HFFc6 (cell line): Measurements from ENCODE around the gene FIZ1. TPM values are rescaled to one million over a fixed set of nuclear protein-coding genes. Genes with fewer than 3 reads are reported as not detected.

Source experiments
- DNase-seq: peaks from one replicate; pipeline ENCODE4 v3.0.0-alpha.2; 2018
- H3K27ac Mint-ChIP-seq: 2 replicates; pipeline ENCODE4 v1.8.0; 2020; ENCODE audit warnings: mild to moderate bottlenecking, mixed read lengths
- H3K27me3 Mint-ChIP-seq: 2 replicates; pipeline ENCODE4 v1.8.0; 2021; ENCODE audit warnings: mild to moderate bottlenecking, moderate library complexity, mixed read lengths; ENCODE audit not compliant: insufficient read depth
- H3K36me3 Mint-ChIP-seq: 2 replicates; pipeline ENCODE4 v1.8.0; 2021; ENCODE audit warnings: low read depth, mixed read lengths
- H3K4me1 Mint-ChIP-seq: 2 replicates; pipeline ENCODE4 v1.8.0; 2020; ENCODE audit warnings: low read depth, mixed read lengths
- H3K4me3 Mint-ChIP-seq: 2 replicates; pipeline ENCODE4 v1.8.0; 2020; ENCODE audit warnings: mild to moderate bottlenecking, moderate library complexity, mixed read lengths
- H3K9me3 Mint-ChIP-seq: 2 replicates; pipeline ENCODE4 v1.8.0; 2020; ENCODE audit warnings: mild to moderate bottlenecking, mixed read lengths
- total RNA-seq, 6 experiments: library from RNA; stranded (reverse); fragmentation: NEBNext Ultra II Directional; extraction: Animal tissue kit (Norgen Biotek cat#: 25700); gene quantifications; 2 replicates in 1 of 6; 3 replicates in 5 of 6; pipeline ENCODE4 v1.2.3, GENCODE V29; 2021
- TF ChIP-seq, protein P1 (sequence below): fragments of 200-600 bp; sonication (generic); IDR thresholded peaks from 2 replicates; pipeline ENCODE4 v1.5.0; 2021; ENCODE audit warnings: antibody characterized with exemption, mild to moderate bottlenecking

Gene FIZ1
- total RNA-seq, 6 experiments from 2014 or later, result 9.9 to 13.1 (median 11.9) TPM

DNA sequence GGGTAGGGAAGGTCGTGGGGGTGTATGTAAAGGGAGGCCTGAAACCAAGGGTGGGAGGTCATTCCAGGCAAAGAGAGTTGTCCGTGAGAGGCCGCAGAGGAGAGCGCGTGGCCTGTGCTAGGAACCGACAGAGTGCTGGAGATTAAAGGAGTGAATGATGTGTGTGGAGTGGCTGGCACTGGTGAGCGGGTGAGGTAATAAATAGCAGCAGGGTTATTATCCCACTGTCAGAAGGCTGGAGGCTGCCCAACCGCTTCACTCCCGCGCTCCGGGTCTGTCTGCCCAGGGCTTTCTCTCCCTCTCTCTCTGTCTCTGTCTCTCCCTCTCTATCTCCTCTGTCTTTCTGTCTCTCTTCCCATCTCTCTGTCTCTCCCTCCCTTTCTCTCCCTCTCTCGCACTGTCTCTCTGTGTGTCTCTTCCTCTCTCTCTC is 36.0 kb downstream of the FIZ1 start:
- Mint-ChIP-seq H3K4me1 (no peaks in the 10 kb centered on the region), H3K4me3 (no peak overlapping the region), H3K36me3 (no peaks in the 10 kb centered on the region), H3K27ac (no peak overlapping the region), H3K27me3 (peaks cover 17% of the 10 kb centered on the region), H3K9me3 (peaks cover 6% of the 10 kb centered on the region; the same call in 1 of the 2 replicates)
- DNase-seq, result no peak
- TF ChIP-seq, protein P1, sequence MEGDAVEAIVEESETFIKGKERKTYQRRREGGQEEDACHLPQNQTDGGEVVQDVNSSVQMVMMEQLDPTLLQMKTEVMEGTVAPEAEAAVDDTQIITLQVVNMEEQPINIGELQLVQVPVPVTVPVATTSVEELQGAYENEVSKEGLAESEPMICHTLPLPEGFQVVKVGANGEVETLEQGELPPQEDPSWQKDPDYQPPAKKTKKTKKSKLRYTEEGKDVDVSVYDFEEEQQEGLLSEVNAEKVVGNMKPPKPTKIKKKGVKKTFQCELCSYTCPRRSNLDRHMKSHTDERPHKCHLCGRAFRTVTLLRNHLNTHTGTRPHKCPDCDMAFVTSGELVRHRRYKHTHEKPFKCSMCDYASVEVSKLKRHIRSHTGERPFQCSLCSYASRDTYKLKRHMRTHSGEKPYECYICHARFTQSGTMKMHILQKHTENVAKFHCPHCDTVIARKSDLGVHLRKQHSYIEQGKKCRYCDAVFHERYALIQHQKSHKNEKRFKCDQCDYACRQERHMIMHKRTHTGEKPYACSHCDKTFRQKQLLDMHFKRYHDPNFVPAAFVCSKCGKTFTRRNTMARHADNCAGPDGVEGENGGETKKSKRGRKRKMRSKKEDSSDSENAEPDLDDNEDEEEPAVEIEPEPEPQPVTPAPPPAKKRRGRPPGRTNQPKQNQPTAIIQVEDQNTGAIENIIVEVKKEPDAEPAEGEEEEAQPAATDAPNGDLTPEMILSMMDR, result no peak

GRCh38 chr19:55559684-55560083 is 39.6 kb downstream of the FIZ1 start:
- Mint-ChIP-seq H3K4me3 (no peak overlapping the region), H3K9me3 (peaks cover 6% of the 10 kb centered on the region; the same call in 1 of the 2 replicates), H3K4me1 (no peaks in the 10 kb centered on the region), H3K36me3 (no peaks in the 10 kb centered on the region), H3K27ac (no peak overlapping the region), H3K27me3 (peaks cover 11% of the 10 kb centered on the region)
- no peak for DNase-seq
- TF ChIP-seq, protein P1, result no peak

- Mint-ChIP-seq H3K4me3 (no peak overlapping the region), H3K36me3 (no peaks in the 10 kb centered on the region), H3K9me3 (no peaks in the 10 kb centered on the region), H3K27me3 (no peaks in the 10 kb centered on the region; the same call in 1 of the 2 replicates), H3K27ac (no peak overlapping the region), H3K4me1 (peaks cover 33% of the 10 kb centered on the region)
- DNase-seq, result no peak
- TF ChIP-seq, protein P1, result no peak
These were observed 44.6 kb downstream of the FIZ1 start for GRCh38 chr19:55554741-55555152.

- Mint-ChIP-seq H3K9me3 (no peaks in the 10 kb centered on the region), H3K27me3 (no peaks in the 10 kb centered on the region; the same call in 1 of the 2 replicates), H3K27ac (no peak overlapping the region; the same call in 1 of the 2 replicates), H3K4me1 (peaks cover 38% of the 10 kb centered on the region), H3K4me3 (no peak overlapping the region), H3K36me3 (no peaks in the 10 kb centered on the region)
- TF ChIP-seq, protein P1, result no peak
- no peak for DNase-seq
These were observed 45.0 kb downstream of the FIZ1 start for GRCh38 chr19:55554302-55554701.

- Mint-ChIP-seq H3K36me3 (no peaks in the 10 kb centered on the region), H3K27ac (peak overlapping the region; percentile 89), H3K9me3 (no peaks in the 10 kb centered on the region), H3K4me1 (peaks cover 39% of the 10 kb centered on the region), H3K27me3 (no peaks in the 10 kb centered on the region; the same call in 1 of the 2 replicates), H3K4me3 (peak overlapping the region; percentile 82)
- DNase-seq, result no peak
- TF ChIP-seq, protein P1, result peak; percentile 16
These were observed 45.8 kb downstream of the FIZ1 start for GRCh38 chr19:55553217-55554182.
